ENCODE results near the gene ARHGEF2.

- TF ChIP-seq, protein P1, sequence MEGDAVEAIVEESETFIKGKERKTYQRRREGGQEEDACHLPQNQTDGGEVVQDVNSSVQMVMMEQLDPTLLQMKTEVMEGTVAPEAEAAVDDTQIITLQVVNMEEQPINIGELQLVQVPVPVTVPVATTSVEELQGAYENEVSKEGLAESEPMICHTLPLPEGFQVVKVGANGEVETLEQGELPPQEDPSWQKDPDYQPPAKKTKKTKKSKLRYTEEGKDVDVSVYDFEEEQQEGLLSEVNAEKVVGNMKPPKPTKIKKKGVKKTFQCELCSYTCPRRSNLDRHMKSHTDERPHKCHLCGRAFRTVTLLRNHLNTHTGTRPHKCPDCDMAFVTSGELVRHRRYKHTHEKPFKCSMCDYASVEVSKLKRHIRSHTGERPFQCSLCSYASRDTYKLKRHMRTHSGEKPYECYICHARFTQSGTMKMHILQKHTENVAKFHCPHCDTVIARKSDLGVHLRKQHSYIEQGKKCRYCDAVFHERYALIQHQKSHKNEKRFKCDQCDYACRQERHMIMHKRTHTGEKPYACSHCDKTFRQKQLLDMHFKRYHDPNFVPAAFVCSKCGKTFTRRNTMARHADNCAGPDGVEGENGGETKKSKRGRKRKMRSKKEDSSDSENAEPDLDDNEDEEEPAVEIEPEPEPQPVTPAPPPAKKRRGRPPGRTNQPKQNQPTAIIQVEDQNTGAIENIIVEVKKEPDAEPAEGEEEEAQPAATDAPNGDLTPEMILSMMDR (IDR thresholded peaks at IDR 0.05; ENCODE audit: insufficient read depth, low read length, poor library complexity, severe bottlenecking), result no peak
- no peak for TF ChIP-seq EZH2phosphoT487 (conservative IDR thresholded peaks at IDR 0.05; ENCODE audit: low read length)
Observed at GRCh38 chr1:155969377-155969791, 9.0 kb downstream of the ARHGEF2 start.

Measured in SU-DHL-6 (cell line).